Neural cell (in vitro differentiated cells): ENCODE measurements around the gene PAK4. TPM values are rescaled to one million over a fixed set of nuclear protein-coding genes. Genes with fewer than 3 reads are reported as not detected.
"Not testable (repeated sequence)": the region's sequence is repeated elsewhere in the genome, so short reads cannot be mapped to it uniquely, and the experiment has no call there.

ENCODE experiments used
- H2AFZ ChIP-seq: fragments of 200-600, 300-800 bp; sonication (generic), shearing (Covaris generic); 2 replicates; pipeline ENCODE4 v1.6.0; 2014; ENCODE audit warnings: low read depth, mild to moderate bottlenecking, antibody characterized with exemption, low read length, moderate library complexity
- H3F3A ChIP-seq: fragments of 200-600 bp; shearing (Covaris generic); 2 replicates; pipeline ENCODE4 v1.6.1; 2016; ENCODE audit warnings: mild to moderate bottlenecking, moderate library complexity, mixed read lengths, antibody characterized with exemption, low read length; ENCODE audit not compliant: insufficient read depth, poor library complexity, severe bottlenecking
- H3K27ac ChIP-seq: fragments of 200-600, 300-800 bp; sonication (generic), shearing (Covaris generic); 2 replicates; pipeline ENCODE4 v1.5.1; 2014; ENCODE audit warnings: mild to moderate bottlenecking, low read length, moderate library complexity
- H3K27me3 ChIP-seq: fragments of 300-800, 200-600 bp; sonication (generic), shearing (Covaris generic); 2 replicates; pipeline ENCODE4 v1.6.0; 2014; ENCODE audit warnings: mild to moderate bottlenecking, low read depth, low read length, moderate library complexity; ENCODE audit not compliant: insufficient read depth
- H3K36me3 ChIP-seq: fragments of 300-800, 200-600 bp; sonication (generic), shearing (Covaris generic); 2 replicates; pipeline ENCODE4 v1.5.1; 2014; ENCODE audit warnings: mild to moderate bottlenecking, antibody characterized with exemption, low read length, moderate library complexity; ENCODE audit not compliant: insufficient read depth
- H3K4me2 ChIP-seq: fragments of 300-800, 200-600 bp; sonication (generic), shearing (Covaris generic); 2 replicates; pipeline ENCODE4 v1.6.0; 2014; ENCODE audit warnings: mild to moderate bottlenecking, low read length
- H3K4me3 ChIP-seq: fragments of 300-800, 200-600 bp; sonication (generic), shearing (Covaris generic); 2 replicates; pipeline ENCODE4 v1.5.1; 2014; ENCODE audit warnings: mild to moderate bottlenecking, low read length, moderate library complexity
- H3K79me2 ChIP-seq: fragments of 200-600 bp; shearing (Covaris generic); replicated peaks from 2 replicates; pipeline ENCODE4 v1.6.0; 2014; ENCODE audit warnings: mild to moderate bottlenecking, low read length, moderate library complexity; ENCODE audit not compliant: insufficient read depth
- H3K9ac ChIP-seq: fragments of 300-800, 200-600 bp; sonication (generic), shearing (Covaris generic); 2 replicates; pipeline ENCODE4 v1.6.1; 2016; ENCODE audit warnings: mild to moderate bottlenecking, low read length, mixed read lengths
- H3K9me2 ChIP-seq: fragments of 200-600 bp; shearing (Covaris generic); 2 replicates; pipeline ENCODE4 v1.6.1; 2016; ENCODE audit warnings: mild to moderate bottlenecking, low read length, mixed read lengths; ENCODE audit not compliant: insufficient read depth
- H3K9me3 ChIP-seq: fragments of 200-600, 300-800 bp; sonication (generic), shearing (Covaris generic); 2 replicates; pipeline ENCODE4 v1.6.1; 2016; ENCODE audit warnings: mild to moderate bottlenecking, mixed run types, low read length, moderate library complexity, mixed read lengths
- H4K20me1 ChIP-seq: fragments of 200-600 bp; shearing (Covaris generic); 2 replicates; pipeline ENCODE4 v1.6.1; 2016; ENCODE audit warnings: mild to moderate bottlenecking, mixed run types; ENCODE audit not compliant: insufficient read depth
- CTCF ChIP-seq: fragments of 450-650 bp; IDR thresholded peaks from 2 replicates; pipeline ENCODE4 v1.5.1; 2014; ENCODE audit warnings: antibody characterized with exemption, mild to moderate bottlenecking, moderate library complexity; ENCODE audit not compliant: poor library complexity, severe bottlenecking
- EP300 ChIP-seq: fragments of 450-650 bp; conservative IDR thresholded peaks from 2 replicates; pipeline ENCODE4 v1.6.1; 2014; ENCODE audit warnings: antibody characterized with exemption, mild to moderate bottlenecking, moderate library complexity; ENCODE audit not compliant: poor library complexity, severe bottlenecking
- EZH2 ChIP-seq: fragments of 200-600, 300-800 bp; shearing (Covaris generic), sonication (generic); IDR thresholded peaks from 2 replicates; pipeline ENCODE4 v1.6.1; 2014; ENCODE audit warnings: antibody characterized with exemption, low read length, borderline replicate concordance, mild to moderate bottlenecking; ENCODE audit not compliant: insufficient read depth, poor library complexity, severe bottlenecking
- MXI1 ChIP-seq: fragments of 450-650 bp; conservative IDR thresholded peaks from 2 replicates; pipeline ENCODE4 v1.6.1; 2014; ENCODE audit warnings: antibody characterized with exemption, mild to moderate bottlenecking; ENCODE audit not compliant: poor library complexity, severe bottlenecking
- POLR2AphosphoS5 ChIP-seq: IDR thresholded peaks from 2 replicates; pipeline ENCODE4 v1.6.1; 2012
- RAD21 ChIP-seq: fragments of 450-650 bp; conservative IDR thresholded peaks from 2 replicates; pipeline ENCODE4 v1.6.1; 2014; ENCODE audit warnings: antibody characterized with exemption, mild to moderate bottlenecking, moderate library complexity
- REST ChIP-seq: IDR thresholded peaks from 2 replicates; pipeline ENCODE4 v1.6.1; 2012; ENCODE audit warnings: borderline replicate concordance
- SMC3 ChIP-seq: fragments of 450-650 bp; conservative IDR thresholded peaks from 2 replicates; pipeline ENCODE4 v1.6.1; 2014; ENCODE audit warnings: antibody characterized with exemption, mild to moderate bottlenecking, moderate library complexity; ENCODE audit not compliant: poor library complexity
- TAF1 ChIP-seq: IDR thresholded peaks from 2 replicates; pipeline ENCODE4 v1.6.1; 2012; ENCODE audit warnings: low read depth
- polyA plus RNA-seq: library from polyadenylated mRNA; depleted of rRNA; stranded (reverse); fragments of >200 nt; gene quantifications from 2 replicates; pipeline ENCODE4 v1.2.3, GENCODE V29; 2014

The PAK4 gene
- polyA plus RNA-seq, 1 donor from 2014 or later, result 5.4 TPM

GRCh38 chr19:39218230-39219007 is 92.8 kb downstream of the PAK4 start:
- Histone ChIP-seq H3K27me3 (no peaks in the 10 kb centered on the region), H3K9me3 (no peaks in the 10 kb centered on the region)

GRCh38 chr19:39219108-39219507 is 93.5 kb downstream of the PAK4 start:
- H3K4me2 ChIP-seq, H3K4me3 ChIP-seq, H3K79me2 ChIP-seq, H2AFZ ChIP-seq, H3K9ac ChIP-seq, H3K27ac ChIP-seq, H3F3A ChIP-seq, H3K9me3 ChIP-seq, H3K36me3 ChIP-seq, H3K27me3 ChIP-seq, H3K9me2 ChIP-seq, H4K20me1 ChIP-seq: not testable (repeated sequence)

More at GRCh38 chr19:39218230-39219007, 92.8 kb downstream of the PAK4 start:
- no peak overlapping the region for H3K4me2 ChIP-seq
- H3K9ac ChIP-seq, result no peak overlapping the region
- H4K20me1 ChIP-seq, result no peaks in the 10 kb centered on the region
- H3K79me2 ChIP-seq, result no peaks in the 10 kb centered on the region
- no peak overlapping the region for H3K27ac ChIP-seq
- no peaks in the 10 kb centered on the region for H3F3A ChIP-seq
- H3K4me3 ChIP-seq, result no peak overlapping the region
- TF ChIP-seq EP300 (no peak), RAD21 (no peak)
- no peak overlapping the region for H2AFZ ChIP-seq
- H3K36me3 ChIP-seq, result no peaks in the 10 kb centered on the region
- no peaks in the 10 kb centered on the region for H3K9me2 ChIP-seq

- H3K4me3 ChIP-seq, result no peak overlapping the region
These were observed 98.2 kb downstream of the PAK4 start for GRCh38 chr19:39223703-39224279.

More at GRCh38 chr19:39223703-39224279, 98.2 kb downstream of the PAK4 start:
- H3K9ac ChIP-seq, result no peak overlapping the region
- H3K27ac ChIP-seq, result no peak overlapping the region
- no peak for TF ChIP-seq EP300
- no peak for TF ChIP-seq RAD21
- no peak for TF ChIP-seq MXI1
- no peak for TF ChIP-seq REST
- no peak for TF ChIP-seq EZH2
- TF ChIP-seq POLR2AphosphoS5, result no peak
- no peak for TF ChIP-seq SMC3
- TF ChIP-seq CTCF, result no peak
- TF ChIP-seq TAF1, result no peak
- H3K36me3 ChIP-seq, result no peaks in the 10 kb centered on the region
- no peaks in the 10 kb centered on the region for H3K27me3 ChIP-seq
- no peaks in the 10 kb centered on the region for H3K79me2 ChIP-seq
- H2AFZ ChIP-seq, result no peak overlapping the region
- H3K9me2 ChIP-seq, result no peaks in the 10 kb centered on the region
- H3F3A ChIP-seq, result no peaks in the 10 kb centered on the region
- no peaks in the 10 kb centered on the region for H3K9me3 ChIP-seq
- H4K20me1 ChIP-seq, result no peaks in the 10 kb centered on the region
- H3K4me2 ChIP-seq, result no peak overlapping the region
